Mammary epithelial cell (primary cell): ENCODE measurements around the gene ADAMTS3.

Source experiments
- CTCF ChIP-seq, 2 donors: IDR thresholded peaks in 1 of 2; conservative IDR thresholded peaks in 1 of 2; 2 replicates each; pipeline ENCODE4 v1.5.1; 2011 to 2012; ENCODE audit warnings: inconsistent platforms in 2 of 2, low read length in 2 of 2, mild to moderate bottlenecking in 2 of 2, control low read depth in 1 of 2, low read depth in 1 of 2; ENCODE audit not compliant: insufficient read depth in 1 of 2; ENCODE audit errors: extremely low read depth in 1 of 2
- EZH2 ChIP-seq: IDR thresholded peaks from 2 replicates; pipeline ENCODE4 v1.6.1; 2012; ENCODE audit warnings: low read length, inconsistent platforms, borderline replicate concordance

GRCh38 chr4:72383439-72383838 is 185.6 kb downstream of the ADAMTS3 start:
- TF ChIP-seq CTCF (conservative IDR thresholded peaks at IDR 0.05 in 1 of 2, IDR thresholded peaks at IDR 0.05 in 1 of 2; ENCODE audit: extremely low read depth in 1 of 2, insufficient read depth in 1 of 2, low read depth in 1 of 2, low read length in 2 of 2): no peak
- TF ChIP-seq EZH2: no peak
